ENCODE data around the gene ACOX1. TPM values are rescaled to one million over a fixed set of nuclear protein-coding genes. Genes with fewer than 3 reads are reported as not detected.

ACOX1 gene
- total RNA-seq, 1 donor from 2014 or later: 75.2 TPM

DNA sequence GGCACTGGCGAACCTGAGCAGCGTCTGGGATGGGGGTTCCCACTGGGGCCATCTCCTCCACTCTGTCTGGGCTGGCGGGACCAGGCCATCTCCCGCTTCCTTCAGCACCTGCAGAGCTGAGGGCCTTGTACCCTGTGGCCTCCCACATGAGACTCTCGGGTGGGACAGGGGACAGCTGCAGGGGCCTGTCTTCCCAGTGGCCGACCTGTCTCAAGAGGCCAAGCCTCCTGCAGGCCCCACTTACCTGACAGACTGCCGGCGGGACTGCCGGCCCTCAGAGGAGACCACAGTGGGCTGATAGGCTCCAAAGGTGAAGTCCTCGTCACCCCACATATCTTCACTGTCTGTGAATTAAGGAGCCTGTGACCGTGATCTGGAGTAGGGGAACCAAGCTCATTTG lies 53.9 kb downstream of the ACOX1 start:
- no peak overlapping the region for H3K27ac ChIP-seq
- TF ChIP-seq, protein P1, sequence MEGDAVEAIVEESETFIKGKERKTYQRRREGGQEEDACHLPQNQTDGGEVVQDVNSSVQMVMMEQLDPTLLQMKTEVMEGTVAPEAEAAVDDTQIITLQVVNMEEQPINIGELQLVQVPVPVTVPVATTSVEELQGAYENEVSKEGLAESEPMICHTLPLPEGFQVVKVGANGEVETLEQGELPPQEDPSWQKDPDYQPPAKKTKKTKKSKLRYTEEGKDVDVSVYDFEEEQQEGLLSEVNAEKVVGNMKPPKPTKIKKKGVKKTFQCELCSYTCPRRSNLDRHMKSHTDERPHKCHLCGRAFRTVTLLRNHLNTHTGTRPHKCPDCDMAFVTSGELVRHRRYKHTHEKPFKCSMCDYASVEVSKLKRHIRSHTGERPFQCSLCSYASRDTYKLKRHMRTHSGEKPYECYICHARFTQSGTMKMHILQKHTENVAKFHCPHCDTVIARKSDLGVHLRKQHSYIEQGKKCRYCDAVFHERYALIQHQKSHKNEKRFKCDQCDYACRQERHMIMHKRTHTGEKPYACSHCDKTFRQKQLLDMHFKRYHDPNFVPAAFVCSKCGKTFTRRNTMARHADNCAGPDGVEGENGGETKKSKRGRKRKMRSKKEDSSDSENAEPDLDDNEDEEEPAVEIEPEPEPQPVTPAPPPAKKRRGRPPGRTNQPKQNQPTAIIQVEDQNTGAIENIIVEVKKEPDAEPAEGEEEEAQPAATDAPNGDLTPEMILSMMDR (IDR thresholded peaks at IDR 0.05): no peak
- DNase-seq (no peak), ATAC-seq (no peak)
- H3K36me3 ChIP-seq: no peaks in the 10 kb centered on the region
- intact Hi-C loops (cut with DNase I): no loop called here
- no peak overlapping the region for H3K4me3 ChIP-seq
- no peaks in the 10 kb centered on the region for H3K27me3 ChIP-seq
- no peaks in the 10 kb centered on the region for H3K4me1 ChIP-seq
- no peaks in the 10 kb centered on the region for H3K9me3 ChIP-seq

DNA sequence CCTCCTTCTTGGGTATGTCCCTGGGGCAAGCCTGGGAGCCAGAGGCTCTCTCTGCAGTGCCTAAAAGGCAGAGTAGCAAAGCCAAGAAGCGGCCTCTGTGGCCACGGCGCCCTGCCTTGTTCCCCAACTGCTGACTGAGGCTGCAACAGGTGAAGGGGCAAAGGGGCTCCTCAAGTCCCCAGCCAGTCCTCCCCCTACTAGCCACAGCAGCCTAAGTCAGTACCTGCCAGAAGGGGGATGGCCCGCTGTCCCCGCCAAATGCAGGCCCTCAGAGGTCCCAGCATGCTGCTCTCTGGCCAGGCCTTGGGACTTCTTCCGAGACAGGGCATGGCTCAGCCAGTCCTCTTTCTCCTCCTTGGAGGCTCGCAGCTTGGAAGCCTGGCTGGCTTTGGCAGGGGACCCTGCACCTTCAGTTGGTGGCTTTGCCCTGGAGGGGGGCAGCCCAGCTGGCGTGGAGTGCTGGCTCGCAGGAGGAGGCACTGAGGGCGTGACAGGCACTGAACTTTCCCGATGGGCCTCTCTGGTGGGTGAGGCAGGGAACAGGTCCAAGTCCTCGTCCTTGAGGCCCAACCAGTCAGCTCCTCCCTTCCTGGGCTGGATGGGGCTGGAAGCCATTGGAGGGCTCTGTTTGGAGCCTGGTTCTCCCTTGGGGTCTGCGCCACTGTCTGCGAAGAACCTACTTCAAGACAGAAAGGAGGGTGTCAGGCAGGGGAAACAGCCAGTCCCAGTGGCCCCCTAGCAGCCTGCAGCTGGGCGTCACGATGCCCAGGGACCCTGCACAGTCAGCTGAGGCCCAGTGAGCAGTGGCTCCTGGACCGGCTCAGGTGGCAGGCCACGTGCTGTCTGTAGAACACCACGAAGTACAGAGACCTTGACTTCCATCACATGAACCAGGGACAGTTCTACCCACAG lies 55.7 kb downstream of the ACOX1 start:
- Histone ChIP-seq H3K9me3 (no peaks in the 10 kb centered on the region), H3K27ac (no peak overlapping the region), H3K4me1 (no peaks in the 10 kb centered on the region), H3K27me3 (no peaks in the 10 kb centered on the region), H3K36me3 (no peaks in the 10 kb centered on the region), H3K4me3 (no peak overlapping the region)
- DNase-seq (no peak), ATAC-seq (no peak)
- intact Hi-C loops (cut with DNase I): no loop called here
- TF ChIP-seq, protein P1 (IDR thresholded peaks at IDR 0.05): no peak

DNA sequence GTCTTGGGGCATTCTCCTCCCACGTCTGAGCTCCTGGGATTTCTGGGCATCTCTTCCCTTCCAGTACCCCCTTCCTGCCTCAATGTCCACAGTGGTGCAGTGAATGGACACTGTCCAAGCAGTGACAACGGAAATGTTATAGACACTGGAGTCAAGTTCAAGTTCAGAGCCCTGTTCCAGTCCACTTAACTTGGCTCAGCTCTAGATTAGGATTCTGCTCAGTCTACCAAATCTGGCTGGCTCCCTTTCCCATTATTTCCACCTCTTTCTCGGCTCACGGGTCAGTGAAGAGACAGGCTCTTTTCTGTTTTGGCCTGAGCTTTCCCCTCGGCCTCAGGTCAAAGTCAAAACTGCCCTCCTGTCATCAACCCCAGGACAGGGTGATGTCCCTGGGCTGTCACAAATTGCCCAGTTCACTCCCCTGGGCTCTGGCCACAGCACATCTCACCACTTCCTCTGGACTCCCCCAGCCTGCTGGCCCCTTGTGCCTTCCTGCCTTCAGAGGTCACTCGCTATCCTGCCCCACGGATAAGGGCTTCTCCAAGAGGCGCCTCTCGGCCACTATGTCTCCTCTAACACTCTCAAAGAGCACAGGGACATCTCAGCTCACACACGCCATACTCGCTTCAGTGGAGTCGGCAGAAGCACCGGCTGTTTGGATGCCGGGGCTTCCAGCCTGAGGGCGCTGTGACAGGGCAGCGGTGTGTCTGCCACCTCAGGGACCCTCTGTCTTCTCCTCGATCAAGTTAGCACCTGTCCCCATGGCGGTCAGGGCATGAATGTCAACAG lies 56.6 kb downstream of the ACOX1 start:
- H3K9me3 ChIP-seq: no peaks in the 10 kb centered on the region
- ATAC-seq: no peak
- H3K36me3 ChIP-seq: no peaks in the 10 kb centered on the region
- no peak overlapping the region for H3K27ac ChIP-seq
- intact Hi-C loops (cut with DNase I): no loop called here
- no peaks in the 10 kb centered on the region for H3K27me3 ChIP-seq
- DNase-seq: no peak
- H3K4me3 ChIP-seq: no peak overlapping the region
- TF ChIP-seq, protein P1 (IDR thresholded peaks at IDR 0.05): no peak
- no peaks in the 10 kb centered on the region for H3K4me1 ChIP-seq

DNA sequence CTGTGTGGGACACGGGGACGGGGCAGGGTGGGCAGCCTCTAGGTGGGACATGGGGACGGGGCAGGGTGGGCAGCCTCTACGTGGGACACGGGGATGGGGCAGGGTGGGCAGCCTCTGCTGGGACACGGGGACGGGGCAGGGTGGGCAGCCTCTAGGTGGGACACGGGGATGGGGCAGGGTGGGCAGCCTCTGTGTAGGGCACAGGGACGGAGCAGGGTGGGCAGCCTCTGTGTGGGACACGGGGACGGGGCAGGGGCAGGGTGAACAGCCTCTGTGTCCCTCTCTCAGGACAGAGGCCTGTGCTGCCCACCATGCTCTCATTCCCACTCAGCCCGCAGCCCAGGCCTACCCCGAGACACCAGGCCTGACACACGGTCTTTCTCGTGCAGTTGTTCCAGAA lies 57.4 kb downstream of the ACOX1 start:
- TF ChIP-seq, protein P1 (IDR thresholded peaks at IDR 0.05): no peak
- DNase-seq (no peak), ATAC-seq (no peak)
- H3K4me3 ChIP-seq: no peak overlapping the region
- H3K36me3 ChIP-seq: no peaks in the 10 kb centered on the region
- no peaks in the 10 kb centered on the region for H3K27me3 ChIP-seq
- no peaks in the 10 kb centered on the region for H3K9me3 ChIP-seq
- no peaks in the 10 kb centered on the region for H3K4me1 ChIP-seq
- H3K27ac ChIP-seq: no peak overlapping the region
- intact Hi-C loops (cut with DNase I): no loop called here

DNA sequence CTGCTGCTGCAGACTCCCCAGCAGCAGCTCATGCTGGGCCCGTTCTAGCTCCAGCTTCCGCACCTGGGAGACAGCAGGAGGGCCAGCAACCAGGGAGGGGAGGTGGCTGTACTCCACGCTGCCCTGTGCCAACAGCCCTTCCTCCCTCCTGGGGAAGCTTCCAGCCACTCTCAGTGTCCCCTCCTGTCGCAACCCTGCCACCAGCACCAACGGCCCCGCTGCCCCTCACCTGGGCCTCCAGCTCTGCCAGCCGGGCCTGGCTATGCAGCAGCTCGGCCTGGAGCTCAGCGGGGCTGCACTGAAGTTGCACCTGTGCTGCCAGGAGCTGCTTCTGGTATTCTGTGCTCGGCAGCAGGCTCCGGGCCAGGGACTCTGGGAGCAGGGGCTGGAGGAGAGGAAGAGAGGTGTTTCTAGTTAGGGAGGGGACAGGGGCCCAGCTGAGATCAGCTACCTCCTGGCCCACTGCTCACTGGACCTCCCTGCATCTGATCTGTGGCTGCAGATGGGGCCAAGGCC lies 58.9 kb downstream of the ACOX1 start:
- no peaks in the 10 kb centered on the region for H3K27me3 ChIP-seq
- intact Hi-C loops (cut with DNase I): no loop called here
- ATAC-seq (peak; percentile 7), DNase-seq (no peak)
- H3K36me3 ChIP-seq: no peaks in the 10 kb centered on the region
- no peak overlapping the region for H3K27ac ChIP-seq
- no peak overlapping the region for H3K4me3 ChIP-seq
- H3K4me1 ChIP-seq: no peaks in the 10 kb centered on the region
- TF ChIP-seq, protein P1 (IDR thresholded peaks at IDR 0.05): no peak
- H3K9me3 ChIP-seq: no peaks in the 10 kb centered on the region

All from upper lobe of right lung (tissue), 1 donor.